Keratinocyte (primary cell): Measurements from ENCODE around the gene ARHGAP10. TPM values are rescaled to one million over a fixed set of nuclear protein-coding genes. Genes with fewer than 3 reads are reported as not detected.

Source experiments
- DNase-seq: peaks from one replicate; pipeline ENCODE4 v3.0.0-alpha.2; 2011; ENCODE audit warnings: low read depth, missing footprints, low spot score
- FAIRE-seq: peaks from 2 replicates; lab custom pipeline; 2011; peaks lifted over from hg19 to GRCh38; lab: Jason Lieb, UNC
- H2AFZ ChIP-seq: 2 replicates; pipeline ENCODE4 v1.6.0; 2012; ENCODE audit warnings: low read length, control low read depth, inconsistent platforms; ENCODE audit not compliant: control insufficient read depth
- H3K27ac ChIP-seq: 2 replicates; pipeline ENCODE4 v1.5.1; 2011; ENCODE audit warnings: low read length; ENCODE audit not compliant: control insufficient read depth, insufficient read depth
- H3K27me3 ChIP-seq: 3 replicates; pipeline ENCODE4 v1.6.0; 2011; ENCODE audit warnings: low read length; ENCODE audit not compliant: control insufficient read depth, insufficient read depth; ENCODE audit errors: extremely low read depth
- H3K36me3 ChIP-seq, 2 experiments: 2 replicates in 1 of 2; 3 replicates in 1 of 2; pipeline ENCODE4 v1.5.1; 2011; ENCODE audit warnings: low read length in 2 of 2, mild to moderate bottlenecking in 1 of 2; ENCODE audit not compliant: control insufficient read depth in 2 of 2, insufficient read depth in 2 of 2; ENCODE audit errors: extremely low read depth in 1 of 2
- H3K4me1 ChIP-seq: 3 replicates; pipeline ENCODE4 v1.5.1; 2011; ENCODE audit warnings: low read length; ENCODE audit not compliant: control insufficient read depth, insufficient read depth; ENCODE audit errors: extremely low read depth
- H3K4me2 ChIP-seq: 3 replicates; pipeline ENCODE4 v1.6.0; 2011; ENCODE audit warnings: low read depth, low read length; ENCODE audit not compliant: control insufficient read depth, insufficient read depth; ENCODE audit errors: extremely low read depth
- H3K4me3 ChIP-seq, 3 experiments: fragments of 200-600 bp in 1 of 3; sonication (generic) in 1 of 3; 2 replicates in 2 of 3; 3 replicates in 1 of 3; pipeline ENCODE4 v1.5.1; 2011 to 2016; ENCODE audit warnings: low read length in 3 of 3, mild to moderate bottlenecking in 3 of 3, control low read depth in 2 of 3, inconsistent platforms in 1 of 3, low read depth in 1 of 3, mixed read lengths in 1 of 3, mixed run types in 1 of 3, moderate library complexity in 1 of 3; ENCODE audit not compliant: control insufficient read depth in 2 of 3, insufficient read depth in 2 of 3; ENCODE audit errors: extremely low read depth in 1 of 3
- H3K79me2 ChIP-seq: 2 replicates; pipeline ENCODE4 v1.6.0; 2012; ENCODE audit warnings: low read length; ENCODE audit not compliant: control insufficient read depth, insufficient read depth
- H3K9ac ChIP-seq: 3 replicates; pipeline ENCODE4 v1.6.0; 2011; ENCODE audit warnings: low read length; ENCODE audit not compliant: control insufficient read depth, insufficient read depth; ENCODE audit errors: extremely low read depth
- H3K9me1 ChIP-seq: 3 replicates; pipeline ENCODE4 v1.6.0; 2011; ENCODE audit warnings: low read length; ENCODE audit not compliant: control insufficient read depth, insufficient read depth; ENCODE audit errors: extremely low read depth
- H3K9me3 ChIP-seq: 2 replicates; pipeline ENCODE4 v1.5.1; 2012; ENCODE audit warnings: low read depth, low read length; ENCODE audit not compliant: control insufficient read depth
- H4K20me1 ChIP-seq: 3 replicates; pipeline ENCODE4 v1.6.0; 2011; ENCODE audit warnings: low read length; ENCODE audit not compliant: control insufficient read depth, insufficient read depth; ENCODE audit errors: extremely low read depth
- EZH2 ChIP-seq: IDR thresholded peaks from one replicate; pipeline ENCODE4 v1.6.1; 2012; ENCODE audit warnings: inconsistent platforms, mild to moderate bottlenecking, low read length, moderate library complexity
- dilution Hi-C: fragments of 300-500 bp; cut with MboI; formaldehyde crosslinking; loops from one replicate; pipeline ENCODE4 v1.7.0; 2020; ENCODE audit warnings: low sequenced_read_pairs; ENCODE audit not compliant: extremely low pct_ligation_motif_present
- polyA plus RNA-seq, 5 experiments: library from polyadenylated mRNA; depleted of rRNA in 3 of 5; stranded (reverse) in 3 of 5; stranded (forward) in 1 of 5; unstranded in 1 of 5; fragments of >200 nt; gene quantifications; 1 replicate in 1 of 5; 2 replicates in 3 of 5; 3 replicates in 1 of 5; pipeline versions ENCODE4 v1.2.1 to v1.2.3, GENCODE V29; 2011 to 2012; ENCODE audit warnings: missing spikeins in 2 of 5, low read depth in 1 of 5, low replicate concordance in 1 of 5
- TF ChIP-seq, protein P1 (sequence below), 3 experiments: IDR thresholded peaks in 1 of 3; conservative IDR thresholded peaks in 1 of 3; optimal IDR thresholded peaks in 1 of 3; 2 replicates in 2 of 3; 3 replicates in 1 of 3; pipeline versions ENCODE3 to v1.5.1; 2011; ENCODE audit warnings: low read length in 3 of 3, mild to moderate bottlenecking in 3 of 3, moderate library complexity in 2 of 3, control low read depth in 1 of 3, inconsistent platforms in 1 of 3; ENCODE audit not compliant: insufficient read depth in 2 of 3; ENCODE audit errors: extremely low read depth in 1 of 3

Gene ARHGAP10
- polyA plus RNA-seq, 1 donor (not counting 4 experiments of a cell fraction or from before 2014, with no cell fraction given) = 18.7 TPM

DNA sequence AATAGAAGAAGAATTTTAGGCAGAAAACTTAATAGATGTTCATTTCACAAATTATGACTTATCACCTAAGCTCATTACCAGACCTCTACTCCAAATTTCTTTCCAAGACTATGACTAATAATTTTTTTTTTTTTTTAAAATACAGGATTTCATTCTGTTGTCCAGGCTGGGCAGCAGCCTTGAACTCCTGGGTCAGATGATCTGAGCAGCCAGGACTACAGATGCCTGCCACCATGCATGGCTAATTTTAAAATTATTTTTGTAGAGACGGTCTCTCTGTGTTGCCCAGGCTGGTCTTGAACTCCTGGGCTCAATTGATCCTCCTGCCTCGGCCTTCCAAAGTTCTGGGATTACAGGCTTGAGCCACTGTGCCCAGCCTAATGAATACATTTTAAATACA is 119.2 kb downstream of the ARHGAP10 start:
- Histone ChIP-seq H3K79me2 (no peaks in the 10 kb centered on the region), H3K27ac (no peak overlapping the region), H4K20me1 (no peaks in the 10 kb centered on the region), H3K9me1 (no peaks in the 10 kb centered on the region), H3K27me3 (no peaks in the 10 kb centered on the region), H3K9ac (no peak overlapping the region), H2AFZ (no peak overlapping the region), H3K9me3 (no peaks in the 10 kb centered on the region), H3K4me1 (no peaks in the 10 kb centered on the region), H3K4me3 (no peak overlapping the region), H3K36me3 (peaks cover 0 to 9% of the 10 kb centered on the region in 2 experiments), H3K4me2 (no peak overlapping the region)
- TF ChIP-seq, protein P1, sequence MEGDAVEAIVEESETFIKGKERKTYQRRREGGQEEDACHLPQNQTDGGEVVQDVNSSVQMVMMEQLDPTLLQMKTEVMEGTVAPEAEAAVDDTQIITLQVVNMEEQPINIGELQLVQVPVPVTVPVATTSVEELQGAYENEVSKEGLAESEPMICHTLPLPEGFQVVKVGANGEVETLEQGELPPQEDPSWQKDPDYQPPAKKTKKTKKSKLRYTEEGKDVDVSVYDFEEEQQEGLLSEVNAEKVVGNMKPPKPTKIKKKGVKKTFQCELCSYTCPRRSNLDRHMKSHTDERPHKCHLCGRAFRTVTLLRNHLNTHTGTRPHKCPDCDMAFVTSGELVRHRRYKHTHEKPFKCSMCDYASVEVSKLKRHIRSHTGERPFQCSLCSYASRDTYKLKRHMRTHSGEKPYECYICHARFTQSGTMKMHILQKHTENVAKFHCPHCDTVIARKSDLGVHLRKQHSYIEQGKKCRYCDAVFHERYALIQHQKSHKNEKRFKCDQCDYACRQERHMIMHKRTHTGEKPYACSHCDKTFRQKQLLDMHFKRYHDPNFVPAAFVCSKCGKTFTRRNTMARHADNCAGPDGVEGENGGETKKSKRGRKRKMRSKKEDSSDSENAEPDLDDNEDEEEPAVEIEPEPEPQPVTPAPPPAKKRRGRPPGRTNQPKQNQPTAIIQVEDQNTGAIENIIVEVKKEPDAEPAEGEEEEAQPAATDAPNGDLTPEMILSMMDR (optimal IDR thresholded peaks at IDR 0.05 in 1 of 3, IDR thresholded peaks at IDR 0.05 in 1 of 3, conservative IDR thresholded peaks at IDR 0.05 in 1 of 3; ENCODE audit: extremely low read depth in 1 of 3, insufficient read depth in 2 of 3, low read length in 3 of 3) = no peak
- no peak for TF ChIP-seq EZH2
- DNase-seq (no peak), FAIRE-seq (no peak)
- dilution Hi-C loops = no loop called here

DNA sequence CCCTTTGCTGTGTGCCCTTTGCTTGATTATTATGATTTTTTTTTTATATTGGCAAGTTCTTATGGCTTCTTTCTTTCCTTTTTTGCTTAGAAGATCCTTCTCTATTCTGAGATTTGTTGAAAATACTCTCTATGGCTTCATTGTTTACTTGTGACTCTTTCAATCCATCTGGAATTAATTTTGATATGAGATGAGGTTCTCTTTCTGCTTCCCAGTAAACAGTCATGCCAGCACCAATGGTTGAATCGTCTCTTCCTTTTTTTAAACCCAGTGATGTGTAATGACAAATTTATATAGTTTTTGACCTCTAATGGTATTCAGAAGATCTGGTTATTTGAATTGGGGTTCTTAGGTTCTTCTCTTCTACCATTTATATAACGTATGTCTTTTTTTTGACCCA is 121.8 kb downstream of the ARHGAP10 start:
- Histone ChIP-seq H3K4me1 (no peaks in the 10 kb centered on the region), H3K36me3 (peaks cover 2 to 9% of the 10 kb centered on the region in 2 experiments), H3K9me3 (no peaks in the 10 kb centered on the region), H3K4me3 (no peak overlapping the region), H3K4me2 (no peak overlapping the region), H4K20me1 (no peaks in the 10 kb centered on the region), H2AFZ (no peak overlapping the region), H3K9ac (no peak overlapping the region), H3K79me2 (no peaks in the 10 kb centered on the region), H3K27me3 (no peaks in the 10 kb centered on the region), H3K9me1 (no peaks in the 10 kb centered on the region), H3K27ac (no peak overlapping the region)
- no peak for DNase-seq
- FAIRE-seq = no peak
- TF ChIP-seq, protein P1 (optimal IDR thresholded peaks at IDR 0.05 in 1 of 3, IDR thresholded peaks at IDR 0.05 in 1 of 3, conservative IDR thresholded peaks at IDR 0.05 in 1 of 3; ENCODE audit: extremely low read depth in 1 of 3, insufficient read depth in 2 of 3, low read length in 3 of 3) = no peak
- no peak for TF ChIP-seq EZH2
- dilution Hi-C loops = no loop called here
